Measurements from ENCODE around the gene DPH6.

The DPH6 gene

GRCh38 chr15:35487417-35487816, 58.5 kb downstream of the DPH6 start:
- no peaks in the 10 kb centered on the region for H3K9me2 ChIP-seq (replicated peaks; ENCODE audit: insufficient read depth, low read length)
- TF ChIP-seq EZH2phosphoT487 (conservative IDR thresholded peaks at IDR 0.05; ENCODE audit: low read length) (no peak), CTCF (IDR thresholded peaks at IDR 0.05; ENCODE audit: insufficient read depth, low read length, poor library complexity, severe bottlenecking) (no peak)
- no peak overlapping the region for H3K4me2 ChIP-seq (ENCODE audit: low read depth, low read length, poor library complexity, severe bottlenecking)
- H3F3A ChIP-seq (ENCODE audit: insufficient read depth), result no peaks in the 10 kb centered on the region
- no peaks in the 10 kb centered on the region for H3K36me3 ChIP-seq (ENCODE audit: low read length)
- H3K4me3 ChIP-seq (ENCODE audit: insufficient read depth, low read length, poor library complexity, severe bottlenecking), result no peak overlapping the region
- no peak overlapping the region for H2AFZ ChIP-seq (ENCODE audit: low read depth, low read length, severe bottlenecking)
- H3K79me2 ChIP-seq (ENCODE audit: insufficient read depth, low read length), result no peaks in the 10 kb centered on the region
- no peaks in the 10 kb centered on the region for H3K27me3 ChIP-seq (ENCODE audit: low read length)
- H3K9me3 ChIP-seq (ENCODE audit: insufficient read depth, low read length), result peaks cover 12% of the 10 kb centered on the region; the same call in 1 of the 2 replicates
- H3K27ac ChIP-seq (ENCODE audit: low read depth, low read length), result no peak overlapping the region
- H4K20me1 ChIP-seq (ENCODE audit: low read depth, low read length), result no peaks in the 10 kb centered on the region
- H3K9ac ChIP-seq (ENCODE audit: low read length), result no peak overlapping the region

- Histone ChIP-seq H3K27me3 (ENCODE audit: low read length) (no peaks in the 10 kb centered on the region), H2AFZ (ENCODE audit: low read depth, low read length, severe bottlenecking) (no peak overlapping the region), H3K9me3 (ENCODE audit: insufficient read depth, low read length) (peaks cover 12% of the 10 kb centered on the region; the same call in 1 of the 2 replicates), H3K27ac (ENCODE audit: low read depth, low read length) (no peak overlapping the region), H4K20me1 (ENCODE audit: low read depth, low read length) (no peaks in the 10 kb centered on the region), H3K9me2 (replicated peaks; ENCODE audit: insufficient read depth, low read length) (no peaks in the 10 kb centered on the region), H3K36me3 (ENCODE audit: low read length) (no peaks in the 10 kb centered on the region), H3K79me2 (ENCODE audit: insufficient read depth, low read length) (no peaks in the 10 kb centered on the region), H3K4me3 (ENCODE audit: insufficient read depth, low read length, poor library complexity, severe bottlenecking) (no peak overlapping the region), H3K9ac (ENCODE audit: low read length) (no peak overlapping the region), H3K4me2 (ENCODE audit: low read depth, low read length, poor library complexity, severe bottlenecking) (no peak overlapping the region), H3F3A (ENCODE audit: insufficient read depth) (no peaks in the 10 kb centered on the region)
- TF ChIP-seq CTCF (IDR thresholded peaks at IDR 0.05; ENCODE audit: insufficient read depth, low read length, poor library complexity, severe bottlenecking) (no peak), EZH2phosphoT487 (conservative IDR thresholded peaks at IDR 0.05; ENCODE audit: low read length) (no peak)
Observed at GRCh38 chr15:35486296-35486695, 59.7 kb downstream of the DPH6 start.

- no peak overlapping the region for H3K4me3 ChIP-seq (ENCODE audit: insufficient read depth, low read length, poor library complexity, severe bottlenecking)
- H3K27me3 ChIP-seq (ENCODE audit: low read length), result no peaks in the 10 kb centered on the region
- peaks cover 12% of the 10 kb centered on the region; the same call in 1 of the 2 replicates for H3K9me3 ChIP-seq (ENCODE audit: insufficient read depth, low read length)
- no peak overlapping the region for H3K4me2 ChIP-seq (ENCODE audit: low read depth, low read length, poor library complexity, severe bottlenecking)
- H3K79me2 ChIP-seq (ENCODE audit: insufficient read depth, low read length), result no peaks in the 10 kb centered on the region
- H2AFZ ChIP-seq (ENCODE audit: low read depth, low read length, severe bottlenecking), result no peak overlapping the region
- H3K9ac ChIP-seq (ENCODE audit: low read length), result no peak overlapping the region
- H3K36me3 ChIP-seq (ENCODE audit: low read length), result no peaks in the 10 kb centered on the region
- H3K9me2 ChIP-seq (replicated peaks; ENCODE audit: insufficient read depth, low read length), result no peaks in the 10 kb centered on the region
- TF ChIP-seq EZH2phosphoT487 (conservative IDR thresholded peaks at IDR 0.05; ENCODE audit: low read length) (no peak), CTCF (IDR thresholded peaks at IDR 0.05; ENCODE audit: insufficient read depth, low read length, poor library complexity, severe bottlenecking) (no peak)
- no peak overlapping the region for H3K27ac ChIP-seq (ENCODE audit: low read depth, low read length)
- H3F3A ChIP-seq (ENCODE audit: insufficient read depth), result no peaks in the 10 kb centered on the region
- no peaks in the 10 kb centered on the region for H4K20me1 ChIP-seq (ENCODE audit: low read depth, low read length)
Observed at GRCh38 chr15:35485411-35485810, 60.6 kb downstream of the DPH6 start.
